Central memory CD8-positive, alpha-beta T cell (primary cell): Measurements from ENCODE around the gene MYBPC2.
"Not testable (repeated sequence)": the region's sequence is repeated elsewhere in the genome, so short reads cannot be mapped to it uniquely, and the experiment has no call there.

ENCODE experiments used
- ATAC-seq: fragments of 150-1000 bp; cut with Tn5 transposase; replicated peaks from 2 replicates; pipeline ENCODE4 v1.10.0; 2022; ENCODE audit warnings: mild to moderate bottlenecking, moderate FRiP score, moderate number of reproducible peaks; ENCODE audit not compliant: poor library complexity, severe bottlenecking; ENCODE audit errors: extremely low read depth
- DNase-seq, 2 donors: peaks; one replicate each; pipeline ENCODE4 v3.0.0; 2021; ENCODE audit warnings: low spot score in 2 of 2
- H3K27ac Mint-ChIP-seq: one replicate; pipeline ENCODE4 v1.8.0; 2022; ENCODE audit warnings: low read depth, mild to moderate bottlenecking, moderate library complexity, mixed read lengths
- H3K27me3 Mint-ChIP-seq: one replicate; pipeline ENCODE4 v1.8.0; 2022; ENCODE audit warnings: mixed read lengths
- H3K36me3 Mint-ChIP-seq: one replicate; pipeline ENCODE4 v1.8.0; 2022; ENCODE audit warnings: mild to moderate bottlenecking, moderate library complexity, mixed read lengths; ENCODE audit not compliant: insufficient read depth
- H3K4me1 Mint-ChIP-seq: one replicate; pipeline ENCODE4 v1.8.0; 2022; ENCODE audit warnings: mixed read lengths
- H3K4me3 Mint-ChIP-seq: one replicate; pipeline ENCODE4 v1.8.0; 2022; ENCODE audit warnings: mild to moderate bottlenecking, moderate library complexity, mixed read lengths
- H3K9me3 Mint-ChIP-seq: one replicate; pipeline ENCODE4 v1.8.0; 2022; ENCODE audit warnings: mixed read lengths

Gene MYBPC2

DNA sequence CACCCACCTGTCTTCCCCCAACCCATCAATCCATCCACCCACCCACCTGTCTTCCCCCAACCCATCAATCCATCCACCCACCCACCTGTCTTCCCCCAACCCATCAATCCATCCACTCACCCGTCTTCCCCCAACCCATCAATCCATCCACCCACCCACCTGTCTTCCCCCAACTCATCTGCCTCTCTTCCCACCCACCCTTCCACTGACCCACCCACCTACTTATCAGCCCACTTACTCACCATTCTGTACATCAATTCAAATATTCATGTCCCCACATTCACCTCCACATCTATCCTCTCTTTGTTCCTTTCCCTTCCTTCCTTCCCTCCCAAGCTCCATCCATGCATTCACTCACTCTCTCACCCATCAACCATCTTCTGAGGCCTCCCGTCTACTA, 6.4 kb downstream of the MYBPC2 start:
- not testable (repeated sequence) for H3K4me3 Mint-ChIP-seq, H3K9me3 Mint-ChIP-seq, DNase-seq, H3K36me3 Mint-ChIP-seq, H3K4me1 Mint-ChIP-seq, H3K27ac Mint-ChIP-seq, ATAC-seq
- peaks cover 19% of the 10 kb centered on the region for H3K27me3 Mint-ChIP-seq

DNA sequence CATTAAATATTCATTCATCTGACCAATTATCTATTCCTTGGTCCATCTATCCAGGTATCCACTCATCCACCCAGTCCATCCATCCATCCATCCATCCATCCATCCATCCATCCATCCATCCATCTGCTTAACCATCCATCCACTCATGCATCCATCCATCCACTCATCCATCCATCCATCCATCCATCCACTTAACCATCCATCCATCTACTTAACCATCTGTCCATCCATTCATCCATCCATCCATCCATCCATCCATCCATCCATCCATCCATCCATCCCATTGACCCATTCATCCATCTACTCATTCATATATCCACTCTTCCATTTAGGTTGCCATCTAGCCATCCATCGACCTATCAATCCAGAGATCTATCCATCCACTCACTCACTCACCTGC, 11.4 kb downstream of the MYBPC2 start:
- H3K9me3 Mint-ChIP-seq: no peaks in the 10 kb centered on the region
- no peaks in the 10 kb centered on the region for H3K4me1 Mint-ChIP-seq
- ATAC-seq: no peak
- DNase-seq: no peak
- H3K36me3 Mint-ChIP-seq: peaks cover 1% of the 10 kb centered on the region
- H3K27ac Mint-ChIP-seq: no peak overlapping the region
- H3K27me3 Mint-ChIP-seq: peaks cover 33% of the 10 kb centered on the region
- H3K4me3 Mint-ChIP-seq: no peak overlapping the region

DNA sequence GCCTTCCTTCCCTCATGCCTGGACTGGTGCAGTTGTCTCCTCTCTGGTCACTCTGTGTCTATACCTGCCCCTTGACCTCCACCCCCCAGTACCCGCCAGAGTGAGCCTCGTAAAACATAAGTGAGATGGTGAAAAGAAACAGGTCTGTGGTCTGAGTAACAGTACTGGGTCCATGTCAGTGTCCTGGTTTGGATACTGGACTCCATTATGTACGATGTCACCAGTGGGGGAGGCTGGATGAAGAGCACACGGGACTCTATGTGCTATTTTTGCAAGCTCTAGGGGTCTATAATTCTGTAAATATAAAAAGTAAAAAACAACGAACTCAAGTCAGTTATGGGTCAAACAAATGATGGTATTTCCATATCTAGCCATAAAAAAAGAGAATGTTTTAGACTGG, 14.4 kb downstream of the MYBPC2 start:
- Mint-ChIP-seq H3K4me3 (no peak overlapping the region), H3K27me3 (peaks cover 30% of the 10 kb centered on the region), H3K36me3 (peaks cover 1% of the 10 kb centered on the region), H3K4me1 (no peaks in the 10 kb centered on the region), H3K9me3 (no peaks in the 10 kb centered on the region), H3K27ac (no peak overlapping the region)
- ATAC-seq (no peak), DNase-seq (no peak)

DNA sequence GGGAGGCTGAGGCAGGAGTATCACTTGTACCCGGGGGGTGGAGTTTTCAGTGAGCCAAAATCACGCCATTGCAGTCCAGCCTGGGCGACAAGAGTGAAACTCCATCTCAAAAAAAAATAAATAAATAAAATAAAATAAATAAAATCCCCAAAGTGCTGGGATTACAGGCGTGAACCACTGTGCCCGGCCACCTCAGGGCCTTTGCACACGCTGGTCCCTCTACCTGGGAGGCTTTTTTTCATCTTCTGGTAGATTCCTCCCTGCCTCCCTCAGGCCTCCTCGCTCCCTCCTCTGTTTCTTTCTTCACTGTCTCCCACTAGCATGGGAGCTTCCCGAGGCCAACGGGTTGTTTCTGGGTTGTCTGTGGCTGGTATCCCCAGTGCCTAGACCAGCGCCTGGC, 15.1 kb downstream of the MYBPC2 start:
- Mint-ChIP-seq H3K4me1 (no peaks in the 10 kb centered on the region), H3K27me3 (peaks cover 37% of the 10 kb centered on the region), H3K4me3 (no peak overlapping the region), H3K36me3 (peaks cover 1% of the 10 kb centered on the region), H3K9me3 (no peaks in the 10 kb centered on the region), H3K27ac (no peak overlapping the region)
- DNase-seq: no peak
- ATAC-seq: no peak

DNA sequence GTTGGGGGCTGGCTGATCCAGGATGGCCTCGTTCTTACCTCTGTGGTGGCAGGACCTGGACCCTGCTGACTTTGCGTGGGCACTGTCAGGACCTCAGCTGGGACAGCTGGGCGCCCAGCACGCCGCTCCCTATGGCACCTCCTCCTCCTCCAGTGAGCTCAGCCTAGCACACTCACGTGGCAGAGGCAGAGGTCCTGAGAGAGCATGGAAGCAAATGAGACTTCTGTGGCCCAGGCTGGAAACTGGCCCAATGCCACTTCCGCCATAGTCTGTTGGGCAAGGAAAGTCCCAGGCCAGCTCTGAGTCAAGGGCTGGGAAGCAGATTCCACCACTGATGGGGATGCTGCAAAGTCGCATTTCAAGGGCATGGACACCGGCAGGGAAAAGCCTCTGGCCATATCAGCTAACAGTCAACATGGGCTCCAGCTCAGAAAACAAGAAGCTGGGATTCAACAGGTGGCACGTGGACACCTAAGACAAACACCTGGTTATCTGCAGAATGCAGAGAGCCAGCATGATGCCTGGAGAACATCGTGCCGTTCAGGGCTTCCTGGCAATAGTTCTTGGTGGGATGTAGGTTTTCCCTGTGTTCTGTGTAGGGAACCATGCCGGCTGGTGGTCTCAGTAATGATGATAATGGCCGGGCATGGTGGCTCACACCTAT, 16.7 kb downstream of the MYBPC2 start:
- Mint-ChIP-seq H3K27me3 (peaks cover 42% of the 10 kb centered on the region), H3K4me1 (no peaks in the 10 kb centered on the region), H3K4me3 (no peak overlapping the region), H3K9me3 (no peaks in the 10 kb centered on the region), H3K27ac (no peak overlapping the region), H3K36me3 (peaks cover 1% of the 10 kb centered on the region)
- ATAC-seq (no peak), DNase-seq (no peak)

DNA sequence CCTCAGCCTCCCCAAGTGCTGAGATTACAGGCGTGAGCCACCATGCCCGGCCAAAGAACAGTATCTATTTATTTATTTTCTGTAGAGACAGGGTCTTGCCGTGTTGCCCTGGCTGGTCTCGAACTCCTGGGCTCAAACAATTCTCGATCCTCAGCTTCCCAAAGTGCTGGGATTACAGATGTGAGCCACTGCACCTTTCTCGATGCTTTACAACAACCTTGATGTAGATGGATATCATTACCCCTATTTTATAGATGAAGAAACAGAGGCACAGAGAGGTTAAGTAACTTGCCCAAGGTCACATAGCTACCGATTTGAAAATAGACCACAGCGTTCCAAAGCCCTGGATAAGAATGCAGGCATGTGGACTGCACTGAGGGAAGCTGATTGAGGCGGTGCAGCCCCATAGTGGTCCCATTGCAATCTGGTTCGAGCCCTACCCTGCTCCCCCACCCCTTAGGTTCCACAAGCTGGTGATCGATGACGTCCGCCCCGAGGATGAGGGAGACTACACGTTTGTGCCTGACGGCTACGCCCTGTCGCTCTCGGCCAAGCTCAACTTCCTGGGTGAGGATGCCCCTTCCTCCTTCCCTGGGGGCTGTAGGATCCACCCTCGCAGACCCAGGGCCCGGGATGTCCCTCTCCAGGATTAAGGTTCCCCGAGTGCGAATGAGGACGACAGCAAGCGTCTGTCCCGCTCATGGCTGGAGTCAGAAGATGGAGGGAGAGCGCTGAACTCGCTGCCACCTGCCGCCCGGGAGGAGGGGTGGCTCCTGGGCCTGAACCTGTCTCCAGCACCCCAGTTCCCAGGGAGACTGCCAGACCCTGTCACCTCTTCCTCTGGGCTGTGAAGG, 17.9 kb downstream of the MYBPC2 start:
- no peak for ATAC-seq

DNA sequence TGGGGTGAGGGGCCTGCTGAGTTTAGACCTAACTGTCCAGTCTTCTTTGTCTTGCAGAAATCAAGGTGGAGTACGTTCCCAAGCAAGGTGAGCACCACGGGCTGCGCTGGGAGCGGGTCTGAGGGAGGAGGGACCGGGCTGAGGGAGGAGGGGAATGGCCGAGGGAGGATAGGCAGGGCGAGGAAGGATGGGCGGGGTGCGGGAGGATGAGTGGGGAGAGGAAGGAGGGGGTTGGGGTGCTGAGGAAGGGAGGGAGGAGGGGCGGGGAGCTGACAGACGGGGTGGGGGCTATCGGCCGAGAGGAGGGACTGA, 18.5 kb downstream of the MYBPC2 start:
- DNase-seq (no peak), ATAC-seq (no peak)
- H3K4me3 Mint-ChIP-seq: no peak overlapping the region
- H3K27me3 Mint-ChIP-seq: peaks cover 29% of the 10 kb centered on the region
- H3K4me1 Mint-ChIP-seq: no peaks in the 10 kb centered on the region
- H3K36me3 Mint-ChIP-seq: peaks cover 1% of the 10 kb centered on the region
- no peak overlapping the region for H3K27ac Mint-ChIP-seq
- no peaks in the 10 kb centered on the region for H3K9me3 Mint-ChIP-seq

More for the DNA sequence above, 17.9 kb downstream of the MYBPC2 start:
- Mint-ChIP-seq H3K27ac (no peak overlapping the region), H3K4me3 (no peak overlapping the region), H3K9me3 (no peaks in the 10 kb centered on the region), H3K4me1 (no peaks in the 10 kb centered on the region), H3K27me3 (peaks cover 32% of the 10 kb centered on the region), H3K36me3 (peaks cover 1% of the 10 kb centered on the region)
- DNase-seq: no peak

DNA sequence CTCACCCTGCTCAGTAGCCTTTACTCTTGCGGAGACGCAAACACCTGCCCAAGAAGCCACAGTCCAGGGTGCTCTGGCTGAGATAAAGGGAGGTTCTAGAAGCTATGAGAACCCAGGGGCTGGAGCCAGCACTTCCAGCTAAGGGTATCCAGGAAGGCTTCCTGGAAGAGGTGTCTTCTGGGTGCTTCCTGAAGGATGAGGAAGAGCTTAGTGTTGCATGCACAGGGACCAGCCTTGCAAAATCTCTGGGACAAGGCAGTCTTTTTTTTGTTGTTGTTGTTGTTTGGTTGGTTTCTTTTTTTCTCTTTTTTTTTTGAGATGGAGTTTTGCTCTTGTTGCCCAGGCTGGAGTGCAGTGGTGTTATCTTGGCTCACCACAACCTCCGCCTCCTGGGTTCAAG, 20.6 kb downstream of the MYBPC2 start:
- no peak for ATAC-seq
- H3K36me3 Mint-ChIP-seq: peaks cover 2% of the 10 kb centered on the region
- peaks cover 43% of the 10 kb centered on the region for H3K27me3 Mint-ChIP-seq
- no peaks in the 10 kb centered on the region for H3K4me1 Mint-ChIP-seq
- no peak overlapping the region for H3K4me3 Mint-ChIP-seq
- H3K27ac Mint-ChIP-seq: no peak overlapping the region
- no peak for DNase-seq
- no peaks in the 10 kb centered on the region for H3K9me3 Mint-ChIP-seq

DNA sequence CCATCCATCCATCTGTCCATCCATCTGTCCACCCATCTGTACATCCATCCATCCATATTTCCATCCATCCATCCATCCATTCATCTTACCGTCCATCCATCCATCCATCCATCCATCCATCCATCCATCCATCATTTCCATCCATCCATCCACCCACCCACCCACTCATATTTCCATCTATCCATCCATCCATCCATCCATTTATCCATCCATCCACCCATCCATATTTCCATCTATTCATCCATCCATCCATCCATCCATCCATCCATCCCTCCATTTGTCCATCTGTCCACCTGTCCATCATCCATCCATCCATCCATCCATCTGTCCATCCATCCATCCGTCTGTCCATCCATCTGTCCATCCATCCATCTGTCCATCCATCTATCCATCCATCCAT, 23.3 kb downstream of the MYBPC2 start:
- H3K4me3 Mint-ChIP-seq: no peak overlapping the region
- no peak overlapping the region for H3K27ac Mint-ChIP-seq
- no peaks in the 10 kb centered on the region for H3K9me3 Mint-ChIP-seq
- ATAC-seq (no peak), DNase-seq (no peak)
- H3K27me3 Mint-ChIP-seq: peaks cover 32% of the 10 kb centered on the region
- H3K4me1 Mint-ChIP-seq: no peaks in the 10 kb centered on the region
- peaks cover 2% of the 10 kb centered on the region for H3K36me3 Mint-ChIP-seq

DNA sequence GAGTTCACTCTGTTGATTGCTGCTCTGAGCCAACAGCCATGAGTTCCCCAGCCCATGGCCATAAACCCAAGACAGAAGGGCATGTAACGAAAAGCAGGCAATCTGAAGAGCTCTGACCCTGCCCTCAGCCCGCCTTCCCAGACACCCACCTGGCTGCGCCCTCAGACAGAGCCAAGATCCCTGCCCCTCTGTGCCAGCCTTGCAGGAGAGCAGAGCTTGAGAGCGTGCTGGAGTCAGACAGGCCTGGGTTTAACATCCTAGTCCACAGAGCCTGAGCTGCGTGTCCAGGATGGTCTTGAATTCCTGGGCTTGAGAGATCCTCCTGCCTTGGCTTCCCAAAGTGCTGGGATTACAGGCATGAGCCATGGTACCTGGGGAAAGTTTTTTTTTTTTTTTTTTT, 24.6 kb downstream of the MYBPC2 start:
- Mint-ChIP-seq H3K4me1 (peaks cover 5% of the 10 kb centered on the region), H3K36me3 (peaks cover 2% of the 10 kb centered on the region), H3K27me3 (peaks cover 25% of the 10 kb centered on the region), H3K4me3 (no peak overlapping the region), H3K27ac (no peak overlapping the region), H3K9me3 (no peaks in the 10 kb centered on the region)
- ATAC-seq (no peak), DNase-seq (no peak)

DNA sequence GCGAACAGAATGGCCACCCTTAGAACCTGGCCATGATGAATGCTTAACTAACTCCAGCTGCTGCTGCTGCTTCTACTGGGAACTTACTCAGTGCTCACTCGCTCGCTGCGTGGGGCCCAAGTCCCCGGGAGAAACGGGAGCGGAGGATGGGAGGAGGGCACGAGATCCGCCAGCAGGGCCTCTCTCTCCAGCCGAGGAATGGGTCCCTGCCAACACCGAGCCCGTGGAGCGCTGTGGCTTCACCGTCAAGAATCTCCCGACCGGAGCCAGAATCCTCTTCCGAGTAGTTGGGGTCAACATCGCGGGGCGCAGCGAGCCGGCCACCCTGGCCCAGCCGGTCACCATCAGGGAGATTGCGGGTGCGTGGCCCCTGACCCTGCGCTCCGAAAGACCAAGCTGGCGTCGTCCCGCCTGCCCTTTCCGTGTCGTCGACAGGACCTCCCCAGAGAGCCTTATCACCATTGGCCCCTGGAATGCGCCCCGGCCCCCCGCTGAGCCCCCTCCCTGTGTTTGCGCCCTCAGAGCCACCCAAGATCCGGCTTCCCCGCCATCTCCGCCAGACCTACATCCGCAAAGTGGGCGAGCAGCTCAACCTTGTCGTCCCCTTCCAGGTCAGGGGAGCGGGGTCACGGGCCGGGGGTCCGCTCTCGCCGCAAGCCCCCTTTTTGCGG, 25.8 kb downstream of the MYBPC2 start:
- Mint-ChIP-seq H3K27ac (no peak overlapping the region), H3K9me3 (no peaks in the 10 kb centered on the region), H3K36me3 (peaks cover 2% of the 10 kb centered on the region), H3K27me3 (peaks cover 15% of the 10 kb centered on the region), H3K4me1 (peaks cover 5% of the 10 kb centered on the region), H3K4me3 (no peak overlapping the region)
- DNase-seq (no peak), ATAC-seq (no peak)

DNA sequence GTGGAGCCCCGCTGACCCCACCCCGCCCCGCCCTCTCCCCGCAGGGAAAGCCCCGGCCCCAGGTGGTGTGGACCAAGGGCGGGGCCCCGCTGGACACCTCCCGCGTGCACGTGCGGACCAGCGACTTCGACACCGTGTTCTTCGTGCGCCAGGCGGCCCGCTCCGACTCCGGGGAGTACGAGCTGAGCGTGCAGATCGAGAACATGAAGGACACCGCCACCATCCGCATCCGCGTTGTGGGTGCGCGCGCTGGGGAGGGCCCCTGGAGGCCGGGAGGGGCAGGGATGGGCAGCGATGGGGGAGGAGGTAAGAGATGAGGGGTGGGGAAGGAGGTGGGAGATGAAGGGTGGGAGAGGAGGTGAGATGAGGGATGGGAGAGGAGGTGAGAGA, 26.4 kb downstream of the MYBPC2 start:
- H3K27ac Mint-ChIP-seq: no peak overlapping the region
- peaks cover 2% of the 10 kb centered on the region for H3K36me3 Mint-ChIP-seq
- H3K4me3 Mint-ChIP-seq: no peak overlapping the region
- DNase-seq: no peak
- no peaks in the 10 kb centered on the region for H3K9me3 Mint-ChIP-seq
- peaks cover 15% of the 10 kb centered on the region for H3K27me3 Mint-ChIP-seq
- no peak for ATAC-seq
- peaks cover 5% of the 10 kb centered on the region for H3K4me1 Mint-ChIP-seq

DNA sequence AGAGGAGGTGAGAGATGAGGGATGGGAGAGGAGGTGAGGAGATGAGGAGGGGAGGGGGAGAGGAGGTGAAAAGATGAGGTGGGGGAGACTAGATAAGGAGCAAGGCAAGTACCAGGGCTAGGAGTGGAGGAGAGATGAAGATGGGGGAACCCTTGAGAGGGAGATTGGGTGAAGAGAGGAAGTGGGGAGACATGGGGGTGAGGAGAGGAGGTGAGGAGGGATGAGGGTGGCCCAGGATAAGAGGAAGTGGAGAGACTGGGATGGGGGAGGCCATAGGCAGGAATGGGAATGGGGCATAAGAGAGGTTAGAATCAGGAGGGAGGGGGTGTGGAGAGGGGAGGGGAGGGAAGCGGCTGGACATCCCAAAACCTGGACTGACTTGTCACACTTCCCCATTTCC, 26.9 kb downstream of the MYBPC2 start:
- H3K9me3 Mint-ChIP-seq: no peaks in the 10 kb centered on the region
- ATAC-seq (no peak), DNase-seq (no peak)
- no peak overlapping the region for H3K4me3 Mint-ChIP-seq
- peaks cover 5% of the 10 kb centered on the region for H3K4me1 Mint-ChIP-seq
- H3K27me3 Mint-ChIP-seq: peaks cover 15% of the 10 kb centered on the region
- no peak overlapping the region for H3K27ac Mint-ChIP-seq
- H3K36me3 Mint-ChIP-seq: peaks cover 2% of the 10 kb centered on the region
